ENCODE measurements around the gene EFCAB3.

DNA sequence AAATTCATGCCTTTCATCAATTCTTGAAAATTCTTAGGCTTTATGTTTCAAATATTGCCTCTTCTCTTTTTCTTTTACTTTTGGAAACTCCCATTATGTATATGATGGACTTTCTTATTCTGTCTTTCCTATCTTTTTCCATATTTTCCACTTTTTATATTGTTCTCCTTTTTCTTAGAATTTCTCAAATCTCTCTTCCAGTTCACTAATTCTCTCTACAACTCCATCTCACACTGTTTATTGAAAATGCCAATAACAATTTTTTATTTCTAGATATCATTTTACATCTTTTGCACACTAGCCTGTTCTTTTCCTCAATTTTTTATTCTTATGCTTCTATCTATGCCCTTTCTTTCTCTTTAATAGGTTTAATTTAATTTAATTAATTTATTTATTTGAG, 43.8 kb upstream of the EFCAB3 start:
- no peak for TF ChIP-seq EZH2 (IDR thresholded peaks at IDR 0.05; ENCODE audit: borderline replicate concordance, low read length)
- no peak for TF ChIP-seq CTCF (IDR thresholded peaks at IDR 0.05; ENCODE audit: low read length)

All from OCI-LY1 (cell line).